GM04503 (cell line): ENCODE results near the gene PICK1.

Experiments used
- DNase-seq: peaks from one replicate; pipeline ENCODE4 v3.0.0-alpha.2; 2012; ENCODE audit warnings: low read depth

PICK1 gene

GRCh38 chr22:38056969-38057891, at the start of gene PICK1:
Gene PICK1, plus strand, starts transcription at chr22:38057404. Its CDS starts 406 bp downstream, at chr22:38057810.
- peak; percentile 71 for DNase-seq

- no peak for DNase-seq
Measured at GRCh38 chr22:38009000-38009806, 48.0 kb upstream of the PICK1 start.

GRCh38 chr22:38012604-38013072, 44.6 kb upstream of the PICK1 start:
- no peak for DNase-seq

GRCh38 chr22:38014083-38014482, 43.1 kb upstream of the PICK1 start:
- DNase-seq, result no peak

- no peak for DNase-seq
Measured at GRCh38 chr22:38016182-38017151, 40.7 kb upstream of the PICK1 start.

- no peak for DNase-seq
Measured at GRCh38 chr22:38017272-38017920, 39.8 kb upstream of the PICK1 start.

GRCh38 chr22:38017939-38018885, 39.0 kb upstream of the PICK1 start:
- DNase-seq, result no peak

GRCh38 chr22:38018938-38019827, 38.0 kb upstream of the PICK1 start:
- no peak for DNase-seq

- no peak for DNase-seq
Measured at GRCh38 chr22:38021206-38021605, 36.0 kb upstream of the PICK1 start.

- DNase-seq, result no peak
Measured at GRCh38 chr22:38023045-38023444, 34.2 kb upstream of the PICK1 start.

- DNase-seq, result no peak
Measured at GRCh38 chr22:38025514-38025913, 31.7 kb upstream of the PICK1 start.

- DNase-seq, result no peak
Measured at GRCh38 chr22:38026130-38027111, 30.8 kb upstream of the PICK1 start.

- DNase-seq, result no peak
Measured at GRCh38 chr22:38027487-38027886, 29.7 kb upstream of the PICK1 start.

- no peak for DNase-seq
Measured at GRCh38 chr22:38028344-38029130, 28.7 kb upstream of the PICK1 start.

- DNase-seq, result no peak
Measured at GRCh38 chr22:38029370-38029769, 27.8 kb upstream of the PICK1 start.

GRCh38 chr22:38029901-38030300, 27.3 kb upstream of the PICK1 start:
- DNase-seq, result no peak
